Thyroid gland (tissue), 4 donors: ENCODE data around the gene CARD11.

Source experiments
- POLR2A ChIP-seq, 2 donors: fragments of 450-650 bp; IDR thresholded peaks; one replicate each; pipeline ENCODE4 v1.6.1; 2017; ENCODE audit warnings: antibody characterized with exemption in 2 of 2, mild to moderate bottlenecking in 2 of 2, moderate library complexity in 1 of 2
- TF ChIP-seq, protein P1 (sequence below), 6 experiments: fragments of 200-600 bp in 3 of 6; fragments of 450-650 bp in 3 of 6; sonication (generic) in 3 of 6; IDR thresholded peaks; one replicate each; pipeline ENCODE4 v1.5.1; 2016 to 2019; ENCODE audit warnings: antibody characterized with exemption in 6 of 6, mild to moderate bottlenecking in 2 of 6, inconsistent platforms in 1 of 6, moderate library complexity in 1 of 6

DNA sequence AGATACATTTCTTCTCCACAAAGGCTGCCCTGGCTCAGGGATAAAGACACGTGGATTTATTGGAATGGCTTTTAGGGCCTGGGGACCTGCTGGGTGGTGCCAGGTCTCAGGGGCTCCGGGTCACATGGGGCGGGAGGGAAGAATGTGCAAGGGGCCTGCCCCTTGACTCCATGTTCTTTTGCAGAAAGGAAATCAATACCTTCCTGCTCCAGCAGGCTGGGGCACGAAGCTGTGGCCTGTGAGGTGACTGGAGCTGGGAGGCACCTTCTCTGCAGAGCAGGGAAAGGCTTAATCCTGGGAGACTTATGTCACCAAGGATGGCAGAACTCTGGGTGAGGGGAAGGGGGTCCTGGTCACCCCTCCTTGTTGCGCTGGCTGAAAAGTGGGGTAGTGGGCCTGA is 157.3 kb downstream of the CARD11 start:
- no peak for TF ChIP-seq POLR2A (IDR thresholded peaks at IDR 0.05)
- TF ChIP-seq, protein P1, sequence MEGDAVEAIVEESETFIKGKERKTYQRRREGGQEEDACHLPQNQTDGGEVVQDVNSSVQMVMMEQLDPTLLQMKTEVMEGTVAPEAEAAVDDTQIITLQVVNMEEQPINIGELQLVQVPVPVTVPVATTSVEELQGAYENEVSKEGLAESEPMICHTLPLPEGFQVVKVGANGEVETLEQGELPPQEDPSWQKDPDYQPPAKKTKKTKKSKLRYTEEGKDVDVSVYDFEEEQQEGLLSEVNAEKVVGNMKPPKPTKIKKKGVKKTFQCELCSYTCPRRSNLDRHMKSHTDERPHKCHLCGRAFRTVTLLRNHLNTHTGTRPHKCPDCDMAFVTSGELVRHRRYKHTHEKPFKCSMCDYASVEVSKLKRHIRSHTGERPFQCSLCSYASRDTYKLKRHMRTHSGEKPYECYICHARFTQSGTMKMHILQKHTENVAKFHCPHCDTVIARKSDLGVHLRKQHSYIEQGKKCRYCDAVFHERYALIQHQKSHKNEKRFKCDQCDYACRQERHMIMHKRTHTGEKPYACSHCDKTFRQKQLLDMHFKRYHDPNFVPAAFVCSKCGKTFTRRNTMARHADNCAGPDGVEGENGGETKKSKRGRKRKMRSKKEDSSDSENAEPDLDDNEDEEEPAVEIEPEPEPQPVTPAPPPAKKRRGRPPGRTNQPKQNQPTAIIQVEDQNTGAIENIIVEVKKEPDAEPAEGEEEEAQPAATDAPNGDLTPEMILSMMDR (IDR thresholded peaks at IDR 0.05): no peak
